K562 (cell line): ENCODE results near the gene HOXB3. TPM values are rescaled to one million over a fixed set of nuclear protein-coding genes. Genes with fewer than 3 reads are reported as not detected.

Experiments used
- CREM ChIP-seq: IDR thresholded peaks from 2 replicates; pipeline ENCODE4 v1.6.1; 2014; ENCODE audit warnings: antibody characterized with exemption, low read depth
- ERF ChIP-seq: fragments of 450-650 bp; formaldehyde crosslinking; IDR thresholded peaks from 2 replicates; pipeline ENCODE4 v1.4.0; 2020; ENCODE audit warnings: mild to moderate bottlenecking, mixed read lengths
- FOXM1 ChIP-seq, 2 experiments: fragments of 450-650 bp in 1 of 2; sonication (generic) in 1 of 2; formaldehyde crosslinking in 1 of 2; IDR thresholded peaks; 2 replicates each; pipeline versions ENCODE4 v1.6.1 to v1.9.0; 2017 to 2022; ENCODE audit warnings: low read depth in 2 of 2, mild to moderate bottlenecking in 2 of 2, missing genetic modification reagents in 1 of 2, moderate library complexity in 1 of 2
- KLF13 ChIP-seq: fragments of 450-650 bp; IDR thresholded peaks from 2 replicates; pipeline ENCODE4 v1.6.1; 2016; ENCODE audit warnings: missing genetic modification characterization, low read depth, mild to moderate bottlenecking, missing compliant biosample characterization, moderate library complexity, borderline replicate concordance
- LEF1 ChIP-seq: fragments of 450-650 bp; IDR thresholded peaks from 2 replicates; pipeline ENCODE4 v1.6.1; 2016; ENCODE audit warnings: mild to moderate bottlenecking
- NR2F6 ChIP-seq: fragments of 450-650 bp; formaldehyde crosslinking; IDR thresholded peaks from 2 replicates; pipeline ENCODE4 v1.4.0; 2020; ENCODE audit warnings: mild to moderate bottlenecking
- POLR2G ChIP-seq: fragments of 200-400 bp; formaldehyde crosslinking; IDR thresholded peaks from 2 replicates; pipeline ENCODE4 v1.6.1; 2017; ENCODE audit warnings: low read depth, mild to moderate bottlenecking, antibody characterized with exemption, low read length, moderate library complexity
- SPI1 ChIP-seq: IDR thresholded peaks from 2 replicates; pipeline ENCODE4 v1.6.1; 2011; ENCODE audit warnings: low read depth, low read length, control low read depth, borderline replicate concordance
- TBL1XR1 ChIP-seq, 2 experiments: IDR thresholded peaks; 2 replicates each; pipeline ENCODE4 v1.6.1; 2012; ENCODE audit warnings: improper control_type of control experiment in 2 of 2, low read length in 2 of 2, mild to moderate bottlenecking in 1 of 2
- WHSC1 ChIP-seq: IDR thresholded peaks from one replicate; pipeline ENCODE4 v1.6.1; 2012; ENCODE audit warnings: low read length, control low read depth, inconsistent platforms
- ZNF436 ChIP-seq: fragments of 250-450, 450-650 bp; sonication (Bioruptor Pico); formaldehyde crosslinking; IDR thresholded peaks from 2 replicates; pipeline ENCODE4 v1.7.0; 2020; ENCODE audit warnings: mild to moderate bottlenecking
- ZNF644 ChIP-seq: fragments of 200-800 bp; sonication (Bioruptor generic); IDR thresholded peaks from 2 replicates; pipeline ENCODE4 v1.6.1; 2016; ENCODE audit warnings: low read depth, missing genetic modification characterization, missing compliant biosample characterization
- ZNF77 ChIP-seq: fragments of 250-450 bp; sonication (Bioruptor Pico); IDR thresholded peaks from 2 replicates; pipeline ENCODE4 v1.5.0; 2020
- polyA plus RNA-seq, 8 experiments: library from polyadenylated mRNA; depleted of rRNA in 4 of 8; stranded (reverse) in 5 of 8; unstranded in 3 of 8; fragments of >200 nt; fragmentation: Nextera tagmentation in 2 of 8; fragmentation: Illumina TruSeq in 1 of 8; extraction: Ambion mirVana in 2 of 8; extraction: Trizol in 1 of 8; gene quantifications; 2 replicates each; pipeline versions ENCODE4 v1.2.1 to v1.2.3, GENCODE V29; 2011 to 2014; ENCODE audit warnings: inconsistent platforms in 1 of 8, missing spikeins in 1 of 8
- total RNA-seq, 7 experiments: library from RNA; depleted of rRNA in 6 of 7; stranded (reverse); fragments of >200 nt in 6 of 7; fragmentation: Illumina TruSeq in 2 of 7; extraction: Trizol in 2 of 7; gene quantifications; 2 replicates each; pipeline versions ENCODE4 v1.2.1 to v1.2.3, GENCODE V29; 2011 to 2021; ENCODE audit warnings: low replicate concordance in 1 of 7
- TF ChIP-seq, protein P1 (sequence below), 2 experiments: fragments of 450-650 bp; IDR thresholded peaks; 2 replicates each; pipeline ENCODE4 v1.6.1; 2016; ENCODE audit warnings: mild to moderate bottlenecking in 2 of 2, borderline replicate concordance in 1 of 2, low read depth in 1 of 2, moderate library complexity in 1 of 2
- TF ChIP-seq, protein P2 (sequence below): sonication (generic); formaldehyde crosslinking; IDR thresholded peaks from 2 replicates; pipeline ENCODE4 v1.8.0; 2022; ENCODE audit warnings: mild to moderate bottlenecking, low read depth, missing genetic modification reagents
- TF ChIP-seq, protein P3 (sequence below), 2 experiments: IDR thresholded peaks; 2 replicates each; pipeline ENCODE4 v1.6.1; 2012; ENCODE audit warnings: improper control_type of control experiment in 2 of 2, low read depth in 2 of 2, low read length in 2 of 2, borderline replicate concordance in 1 of 2

The HOXB3 gene
- total and polyA plus RNA-seq, 9 of the 15 experiments (the other 6 are each of a cell fraction or from before 2014, with no cell fraction given), result 2.4 to 41.3 (median 20.2) TPM

DNA sequence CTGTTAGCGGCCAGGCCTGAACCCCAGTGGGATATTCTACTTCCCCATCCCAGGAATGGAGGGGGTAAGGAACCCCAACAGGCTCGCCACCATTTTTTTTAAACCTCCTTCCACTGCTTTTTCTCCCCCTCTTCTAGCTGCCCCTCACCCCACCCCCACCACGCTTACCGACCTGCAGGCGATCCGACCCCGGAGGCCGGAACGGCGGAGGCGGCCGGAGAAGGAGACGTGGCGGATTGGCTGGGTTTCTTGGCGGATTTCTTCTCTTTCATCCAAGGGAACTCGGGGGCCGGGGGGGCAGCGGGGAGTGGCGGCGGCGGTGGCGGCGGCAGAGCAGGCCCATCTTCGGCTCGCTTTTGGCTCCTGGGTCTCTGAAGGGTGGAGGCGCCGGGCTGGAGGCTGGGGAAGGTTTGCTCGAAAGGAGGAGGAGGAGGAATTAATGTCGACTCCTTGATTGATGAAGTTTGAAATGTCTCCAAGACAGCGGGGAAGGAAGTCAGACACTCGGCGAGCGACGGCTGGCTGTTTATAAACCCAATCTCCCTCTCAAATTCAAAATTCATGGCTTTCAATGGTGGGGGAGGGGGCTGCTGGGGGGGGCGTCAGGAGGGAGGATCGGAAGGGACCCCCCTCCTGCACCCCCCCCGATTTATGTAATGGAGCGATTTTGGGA, 45.6 kb downstream of the HOXB3 start (continued):
- no peak for TF ChIP-seq KLF13 (tag)
- TF ChIP-seq ERF (CRISPR knock-in tag), result no peak
- no peak for TF ChIP-seq LEF1
- peak; percentile 65; the same call in 1 of the 2 replicates for TF ChIP-seq SPI1
- TF ChIP-seq, protein P1, sequence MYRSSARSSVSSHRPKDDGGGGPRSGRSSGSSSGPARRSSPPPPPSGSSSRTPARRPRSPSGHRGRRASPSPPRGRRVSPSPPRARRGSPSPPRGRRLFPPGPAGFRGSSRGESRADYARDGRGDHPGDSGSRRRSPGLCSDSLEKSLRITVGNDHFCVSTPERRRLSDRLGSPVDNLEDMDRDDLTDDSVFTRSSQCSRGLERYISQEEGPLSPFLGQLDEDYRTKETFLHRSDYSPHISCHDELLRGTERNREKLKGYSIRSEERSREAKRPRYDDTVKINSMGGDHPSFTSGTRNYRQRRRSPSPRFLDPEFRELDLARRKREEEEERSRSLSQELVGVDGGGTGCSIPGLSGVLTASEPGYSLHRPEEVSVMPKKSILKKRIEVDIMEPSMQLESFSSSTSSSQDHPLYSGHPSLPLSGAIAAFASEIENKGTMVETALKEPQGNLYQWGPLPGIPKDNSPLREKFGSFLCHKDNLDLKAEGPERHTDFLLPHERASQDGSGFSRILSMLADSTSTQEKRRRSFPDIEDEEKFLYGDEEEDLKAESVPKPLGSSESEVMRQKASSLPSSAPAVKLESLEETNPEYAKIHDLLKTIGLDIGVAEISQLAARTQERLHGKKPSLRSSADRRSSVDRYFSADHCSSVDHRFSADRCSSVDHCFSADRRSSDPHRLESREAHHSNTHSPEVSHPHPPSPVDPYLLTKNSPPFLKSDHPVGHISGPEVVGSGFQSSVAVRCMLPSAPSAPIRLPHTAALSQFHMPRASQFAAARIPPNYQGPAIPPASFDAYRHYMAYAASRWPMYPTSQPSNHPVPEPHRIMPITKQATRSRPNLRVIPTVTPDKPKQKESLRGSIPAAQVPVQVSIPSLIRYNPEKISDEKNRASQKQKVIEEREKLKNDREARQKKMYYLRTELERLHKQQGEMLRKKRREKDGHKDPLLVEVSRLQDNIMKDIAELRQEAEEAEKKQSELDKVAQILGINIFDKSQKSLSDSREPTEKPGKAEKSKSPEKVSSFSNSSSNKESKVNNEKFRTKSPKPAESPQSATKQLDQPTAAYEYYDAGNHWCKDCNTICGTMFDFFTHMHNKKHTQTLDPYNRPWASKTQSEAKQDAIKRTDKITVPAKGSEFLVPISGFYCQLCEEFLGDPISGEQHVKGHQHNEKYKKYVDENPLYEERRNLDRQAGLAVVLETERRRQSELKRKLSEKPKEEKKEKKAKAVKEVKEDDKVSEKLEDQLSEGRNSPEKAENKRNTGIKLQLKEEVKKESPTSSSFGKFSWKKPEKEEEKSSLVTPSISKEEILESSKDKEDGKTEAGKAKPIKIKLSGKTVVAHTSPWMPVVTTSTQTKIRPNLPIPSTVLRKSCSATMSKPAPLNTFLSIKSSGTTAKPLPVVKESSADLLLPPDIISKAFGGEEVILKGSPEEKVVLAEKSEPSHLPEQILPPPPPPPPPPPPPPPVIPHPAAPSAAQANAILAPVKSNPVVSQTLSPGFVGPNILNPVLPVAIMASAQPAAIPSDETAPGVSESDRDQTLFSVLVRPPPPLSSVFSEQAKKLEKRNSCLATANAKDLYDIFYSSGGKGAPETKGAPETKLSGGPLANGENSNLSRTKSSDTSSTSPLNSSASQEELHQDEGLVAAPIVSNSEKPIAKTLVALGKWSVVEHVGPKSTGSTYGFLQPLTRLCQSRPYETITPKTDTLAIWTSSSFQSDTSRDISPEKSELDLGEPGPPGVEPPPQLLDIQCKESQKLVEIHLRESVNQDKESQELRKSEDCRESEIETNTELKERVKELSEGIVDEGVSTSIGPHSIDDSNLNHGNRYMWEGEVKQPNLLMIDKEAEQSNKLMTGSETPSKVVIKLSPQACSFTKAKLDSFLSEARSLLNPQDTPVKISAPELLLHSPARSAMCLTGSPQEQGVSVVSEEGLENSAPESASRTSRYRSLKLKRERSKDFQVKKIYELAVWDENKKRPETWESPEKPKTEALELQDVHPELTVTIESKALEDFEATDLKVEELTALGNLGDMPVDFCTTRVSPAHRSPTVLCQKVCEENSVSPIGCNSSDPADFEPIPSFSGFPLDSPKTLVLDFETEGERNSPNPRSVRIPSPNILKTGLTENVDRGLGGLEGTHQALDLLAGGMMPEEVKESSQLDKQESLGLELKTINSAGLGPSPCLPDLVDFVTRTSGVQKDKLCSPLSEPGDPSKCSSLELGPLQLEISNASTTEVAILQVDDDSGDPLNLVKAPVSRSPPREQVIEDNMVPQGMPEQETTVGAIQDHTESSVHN (IDR thresholded peaks at IDR 0.05; ENCODE audit: borderline replicate concordance in 1 of 2, low read depth in 1 of 2), result no peak
- no peak for TF ChIP-seq ZNF77 (CRISPR knock-in tag)
- no peak for TF ChIP-seq ZNF436 (CRISPR knock-in tag)
- no peak for TF ChIP-seq NR2F6
- no peak for TF ChIP-seq WHSC1
- 0 out of 2 replicates have a peak, but pooled peaks have one; percentile 11 for TF ChIP-seq ZNF644 (tag)
- TF ChIP-seq POLR2G, result peak; percentile 74
- TF ChIP-seq FOXM1 (IDR thresholded peaks at IDR 0.05; ENCODE audit: low read depth), result 0 out of 2 replicates have a peak, but pooled peaks have one; percentile 45
- TF ChIP-seq FOXM1 (CRISPR knock-in tag; IDR thresholded peaks at IDR 0.05; ENCODE audit: low read depth), result no peak
- no peak for TF ChIP-seq TBL1XR1 (IDR thresholded peaks at IDR 0.05; ENCODE audit: low read length in 2 of 2)
- no peak for TF ChIP-seq CREM
- TF ChIP-seq, protein P2, sequence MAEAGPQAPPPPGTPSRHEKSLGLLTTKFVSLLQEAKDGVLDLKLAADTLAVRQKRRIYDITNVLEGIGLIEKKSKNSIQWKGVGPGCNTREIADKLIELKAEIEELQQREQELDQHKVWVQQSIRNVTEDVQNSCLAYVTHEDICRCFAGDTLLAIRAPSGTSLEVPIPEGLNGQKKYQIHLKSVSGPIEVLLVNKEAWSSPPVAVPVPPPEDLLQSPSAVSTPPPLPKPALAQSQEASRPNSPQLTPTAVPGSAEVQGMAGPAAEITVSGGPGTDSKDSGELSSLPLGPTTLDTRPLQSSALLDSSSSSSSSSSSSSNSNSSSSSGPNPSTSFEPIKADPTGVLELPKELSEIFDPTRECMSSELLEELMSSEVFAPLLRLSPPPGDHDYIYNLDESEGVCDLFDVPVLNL (CRISPR knock-in tag), result no peak
- TF ChIP-seq, protein P3, sequence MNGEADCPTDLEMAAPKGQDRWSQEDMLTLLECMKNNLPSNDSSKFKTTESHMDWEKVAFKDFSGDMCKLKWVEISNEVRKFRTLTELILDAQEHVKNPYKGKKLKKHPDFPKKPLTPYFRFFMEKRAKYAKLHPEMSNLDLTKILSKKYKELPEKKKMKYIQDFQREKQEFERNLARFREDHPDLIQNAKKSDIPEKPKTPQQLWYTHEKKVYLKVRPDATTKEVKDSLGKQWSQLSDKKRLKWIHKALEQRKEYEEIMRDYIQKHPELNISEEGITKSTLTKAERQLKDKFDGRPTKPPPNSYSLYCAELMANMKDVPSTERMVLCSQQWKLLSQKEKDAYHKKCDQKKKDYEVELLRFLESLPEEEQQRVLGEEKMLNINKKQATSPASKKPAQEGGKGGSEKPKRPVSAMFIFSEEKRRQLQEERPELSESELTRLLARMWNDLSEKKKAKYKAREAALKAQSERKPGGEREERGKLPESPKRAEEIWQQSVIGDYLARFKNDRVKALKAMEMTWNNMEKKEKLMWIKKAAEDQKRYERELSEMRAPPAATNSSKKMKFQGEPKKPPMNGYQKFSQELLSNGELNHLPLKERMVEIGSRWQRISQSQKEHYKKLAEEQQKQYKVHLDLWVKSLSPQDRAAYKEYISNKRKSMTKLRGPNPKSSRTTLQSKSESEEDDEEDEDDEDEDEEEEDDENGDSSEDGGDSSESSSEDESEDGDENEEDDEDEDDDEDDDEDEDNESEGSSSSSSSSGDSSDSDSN (IDR thresholded peaks at IDR 0.05; ENCODE audit: borderline replicate concordance in 1 of 2, low read depth in 2 of 2, low read length in 2 of 2), result peak in 1 of 2 experiments; percentile 80; a peak in 3 of 4 replicates
